Measurements from ENCODE around the gene ANAPC2.

Gene ANAPC2

GRCh38 chr9:137195525-137196220, 7.3 kb upstream of the ANAPC2 start:
- no peak overlapping the region for H3K27ac ChIP-seq
- no peaks in the 10 kb centered on the region for H4K20me1 ChIP-seq (ENCODE audit: insufficient read depth)

GRCh38 chr9:137194909-137195308, 6.5 kb upstream of the ANAPC2 start:
- Histone ChIP-seq H3K36me3 (ENCODE audit: insufficient read depth) (no peaks in the 10 kb centered on the region), H4K20me1 (ENCODE audit: insufficient read depth) (no peaks in the 10 kb centered on the region), H3K4me3 (IDR thresholded peaks at IDR 0.05; ENCODE audit: insufficient read depth, low read depth, low read length) (no peak overlapping the region), H3K79me2 (ENCODE audit: insufficient read depth, low read depth) (peaks cover 6% of the 10 kb centered on the region; the same call in 1 of the 2 replicates), H2AFZ (ENCODE audit: low read depth) (no peak overlapping the region), H3K4me2 (no peak overlapping the region), H3K27ac (no peak overlapping the region), H3K4me1 (ENCODE audit: low read depth, poor library complexity, severe bottlenecking) (peaks cover 13% of the 10 kb centered on the region), H3K9ac (no peak overlapping the region), H3K27me3 (ENCODE audit: insufficient read depth, low read depth) (no peaks in the 10 kb centered on the region)
- no peak for TF ChIP-seq CTCF (conservative IDR thresholded peaks at IDR 0.05; ENCODE audit: low read depth, low read length)

More at GRCh38 chr9:137195525-137196220, 7.3 kb upstream of the ANAPC2 start:
- Histone ChIP-seq H3K4me2 (no peak overlapping the region), H3K4me3 (IDR thresholded peaks at IDR 0.05; ENCODE audit: insufficient read depth, low read depth, low read length) (no peak overlapping the region), H3K27me3 (ENCODE audit: insufficient read depth, low read depth) (no peaks in the 10 kb centered on the region), H2AFZ (ENCODE audit: low read depth) (no peak overlapping the region), H3K4me1 (ENCODE audit: low read depth, poor library complexity, severe bottlenecking) (peaks cover 5% of the 10 kb centered on the region), H3K9ac (no peak overlapping the region), H3K36me3 (ENCODE audit: insufficient read depth) (no peaks in the 10 kb centered on the region), H3K79me2 (ENCODE audit: insufficient read depth, low read depth) (no peaks in the 10 kb centered on the region)
- no peak for TF ChIP-seq CTCF (conservative IDR thresholded peaks at IDR 0.05; ENCODE audit: low read depth, low read length)

- H3K4me3 ChIP-seq (IDR thresholded peaks at IDR 0.05; ENCODE audit: insufficient read depth, low read depth, low read length) = no peak overlapping the region
- H4K20me1 ChIP-seq (ENCODE audit: insufficient read depth) = no peaks in the 10 kb centered on the region
- no peaks in the 10 kb centered on the region for H3K27me3 ChIP-seq (ENCODE audit: insufficient read depth, low read depth)
- H3K9ac ChIP-seq = no peak overlapping the region
- peaks cover 11% of the 10 kb centered on the region for H3K4me1 ChIP-seq (ENCODE audit: low read depth, poor library complexity, severe bottlenecking)
- no peak for TF ChIP-seq CTCF (conservative IDR thresholded peaks at IDR 0.05; ENCODE audit: low read depth, low read length)
- no peak overlapping the region for H2AFZ ChIP-seq (ENCODE audit: low read depth)
- peaks cover 10% of the 10 kb centered on the region; the same call in 1 of the 2 replicates for H3K79me2 ChIP-seq (ENCODE audit: insufficient read depth, low read depth)
- no peak overlapping the region for H3K27ac ChIP-seq
- no peak overlapping the region for H3K4me2 ChIP-seq
- H3K36me3 ChIP-seq (ENCODE audit: insufficient read depth) = no peaks in the 10 kb centered on the region
These were observed 6.0 kb upstream of the ANAPC2 start for GRCh38 chr9:137194388-137194787.

- TF ChIP-seq CTCF (conservative IDR thresholded peaks at IDR 0.05; ENCODE audit: low read depth, low read length) = no peak
- H3K27me3 ChIP-seq (ENCODE audit: insufficient read depth, low read depth) = no peaks in the 10 kb centered on the region
- H4K20me1 ChIP-seq (ENCODE audit: insufficient read depth) = no peaks in the 10 kb centered on the region
- no peak overlapping the region for H3K4me3 ChIP-seq (IDR thresholded peaks at IDR 0.05; ENCODE audit: insufficient read depth, low read depth, low read length)
- H3K36me3 ChIP-seq (ENCODE audit: insufficient read depth) = no peaks in the 10 kb centered on the region
- H3K4me1 ChIP-seq (ENCODE audit: low read depth, poor library complexity, severe bottlenecking) = peaks cover 11% of the 10 kb centered on the region
- no peak overlapping the region for H3K4me2 ChIP-seq
- no peak overlapping the region for H3K27ac ChIP-seq
- H2AFZ ChIP-seq (ENCODE audit: low read depth) = no peak overlapping the region
- H3K79me2 ChIP-seq (ENCODE audit: insufficient read depth, low read depth) = peaks cover 12% of the 10 kb centered on the region; the same call in 1 of the 2 replicates
- H3K9ac ChIP-seq = no peak overlapping the region
These were observed 5.4 kb upstream of the ANAPC2 start for GRCh38 chr9:137193771-137194170.
